Measurements from ENCODE around the gene ELF3. TPM values are rescaled to one million over a fixed set of nuclear protein-coding genes. Genes with fewer than 3 reads are reported as not detected.

Gene ELF3
- total RNA-seq, 2 donors from 2014 or later = 11.8 to 13.2 TPM

- Histone ChIP-seq H3K27ac (ENCODE audit: low read depth, low read length) (no peak overlapping the region), H3K4me3 (ENCODE audit: low read length) (no peak overlapping the region), H3K36me3 (ENCODE audit: control insufficient read depth, insufficient read depth, low read length) (peaks cover 90% of the 10 kb centered on the region), H3K9me3 (ENCODE audit: control insufficient read depth, low read length) (no peaks in the 10 kb centered on the region), H3K27me3 (ENCODE audit: control insufficient read depth, insufficient read depth, low read length, poor library complexity, severe bottlenecking) (no peaks in the 10 kb centered on the region), H3K9ac (ENCODE audit: extremely low read depth, low read length, poor library complexity, severe bottlenecking) (no peak overlapping the region), H3K4me1 (ENCODE audit: control insufficient read depth, insufficient read depth, low read length) (no peaks in the 10 kb centered on the region)
- H3K4me3 Mint-ChIP-seq = no peak overlapping the region
- DNase-seq = no peak
- WGBS, 2 experiments (ENCODE audit: insufficient coverage in 1 of 2, insufficient read length in 1 of 2) = 60 to 98% methylated on average over 1 to 5 of the region's 5 CpGs
- TF ChIP-seq CTCF (conservative IDR thresholded peaks at IDR 0.05) = no peak
- no peak overlapping the region for H3K27ac Mint-ChIP-seq
- no peaks in the 10 kb centered on the region for H3K9me3 Mint-ChIP-seq
- peaks cover 78% of the 10 kb centered on the region for H3K36me3 Mint-ChIP-seq (ENCODE audit: low read depth)
- no peaks in the 10 kb centered on the region for H3K4me1 Mint-ChIP-seq
- no peaks in the 10 kb centered on the region for H3K27me3 Mint-ChIP-seq (ENCODE audit: insufficient read depth)
These were observed 44.2 kb upstream of the ELF3 start for GRCh38 chr1:201966171-201966570.

GRCh38 chr1:201968202-201968925 is 42.0 kb upstream of the ELF3 start:
- Histone ChIP-seq H3K4me1 (ENCODE audit: control insufficient read depth, insufficient read depth, low read length) (no peaks in the 10 kb centered on the region), H3K36me3 (ENCODE audit: control insufficient read depth, insufficient read depth, low read length) (peaks cover 69% of the 10 kb centered on the region), H3K9ac (ENCODE audit: extremely low read depth, low read length, poor library complexity, severe bottlenecking) (no peak overlapping the region), H3K9me3 (ENCODE audit: control insufficient read depth, low read length) (no peaks in the 10 kb centered on the region), H3K27me3 (ENCODE audit: control insufficient read depth, insufficient read depth, low read length, poor library complexity, severe bottlenecking) (no peaks in the 10 kb centered on the region), H3K27ac (ENCODE audit: low read depth, low read length) (no peak overlapping the region), H3K4me3 (ENCODE audit: low read length) (no peak overlapping the region)
- Mint-ChIP-seq H3K4me3 (no peak overlapping the region), H3K4me1 (no peaks in the 10 kb centered on the region), H3K27me3 (ENCODE audit: insufficient read depth) (no peaks in the 10 kb centered on the region), H3K27ac (no peak overlapping the region), H3K36me3 (ENCODE audit: low read depth) (peaks cover 63% of the 10 kb centered on the region), H3K9me3 (no peaks in the 10 kb centered on the region)
- no peak for DNase-seq
- WGBS, 2 experiments (ENCODE audit: insufficient coverage in 1 of 2, insufficient read length in 1 of 2) = 93 to 94% methylated on average over 14 to 16 of the region's 16 CpGs
- TF ChIP-seq CTCF (conservative IDR thresholded peaks at IDR 0.05) = no peak

- no peak for DNase-seq
- no peak overlapping the region for H3K27ac ChIP-seq (ENCODE audit: low read depth, low read length)
- H3K36me3 ChIP-seq (ENCODE audit: control insufficient read depth, insufficient read depth, low read length) = peaks cover 52% of the 10 kb centered on the region
- no peak overlapping the region for H3K4me3 Mint-ChIP-seq
- 96 to 97% methylated on average over 4 to 8 of the region's 9 CpGs for whole genome bisulfite sequencing, 2 experiments (ENCODE audit: insufficient coverage in 1 of 2, insufficient read length in 1 of 2)
- H3K4me1 Mint-ChIP-seq = no peaks in the 10 kb centered on the region
- TF ChIP-seq CTCF (conservative IDR thresholded peaks at IDR 0.05) = no peak
- H3K27me3 Mint-ChIP-seq (ENCODE audit: insufficient read depth) = no peaks in the 10 kb centered on the region
- H3K4me3 ChIP-seq (ENCODE audit: low read length) = no peak overlapping the region
- H3K36me3 Mint-ChIP-seq (ENCODE audit: low read depth) = peaks cover 48% of the 10 kb centered on the region
- no peaks in the 10 kb centered on the region for H3K9me3 Mint-ChIP-seq
- no peaks in the 10 kb centered on the region for H3K4me1 ChIP-seq (ENCODE audit: control insufficient read depth, insufficient read depth, low read length)
- no peak overlapping the region for H3K27ac Mint-ChIP-seq
- no peaks in the 10 kb centered on the region for H3K27me3 ChIP-seq (ENCODE audit: control insufficient read depth, insufficient read depth, low read length, poor library complexity, severe bottlenecking)
- H3K9ac ChIP-seq (ENCODE audit: extremely low read depth, low read length, poor library complexity, severe bottlenecking) = no peak overlapping the region
- H3K9me3 ChIP-seq (ENCODE audit: control insufficient read depth, low read length) = no peaks in the 10 kb centered on the region
These were observed 39.8 kb upstream of the ELF3 start for GRCh38 chr1:201970334-201971159.

Data from endodermal cell (in vitro differentiated cells).